GM18951 (cell line): Measurements from ENCODE around the gene RANBP3.

Source experiments
- POLR2A ChIP-seq: IDR thresholded peaks from 4 replicates; pipeline ENCODE4 v1.6.1; 2011; ENCODE audit warnings: mild to moderate bottlenecking; ENCODE audit not compliant: insufficient read length, insufficient read depth; ENCODE audit errors: extremely low read depth
- in situ Hi-C: fragments of 300-500 bp; cut with MboI; formaldehyde crosslinking; loops from one replicate; pipeline ENCODE4 v1.12.0; 2022; ENCODE audit warnings: low sequenced_read_pairs, mixed read lengths, inconsistent platforms; ENCODE audit not compliant: unreplicated experiment

The RANBP3 gene

GRCh38 chr19:5923356-5923755, 54.6 kb downstream of the RANBP3 start:
- in situ Hi-C loops, result no loop called here
- TF ChIP-seq POLR2A, result no peak

GRCh38 chr19:5922161-5922545, 55.8 kb downstream of the RANBP3 start:
- no peak for TF ChIP-seq POLR2A
- in situ Hi-C loops, result no loop called here

GRCh38 chr19:5921516-5922160, 56.3 kb downstream of the RANBP3 start:
- in situ Hi-C loops, result no loop called here
- no peak for TF ChIP-seq POLR2A

GRCh38 chr19:5918463-5919079, 59.4 kb downstream of the RANBP3 start:
- TF ChIP-seq POLR2A, result no peak
- in situ Hi-C loops, result no loop called here

GRCh38 chr19:5917431-5918107, 60.4 kb downstream of the RANBP3 start:
- in situ Hi-C loops, result no loop called here

GRCh38 chr19:5916181-5916708, 61.7 kb downstream of the RANBP3 start:
- in situ Hi-C loops, result no loop called here
- TF ChIP-seq POLR2A, result no peak

More at GRCh38 chr19:5917431-5918107, 60.4 kb downstream of the RANBP3 start:
- no peak for TF ChIP-seq POLR2A

- in situ Hi-C loops, result no loop called here
- no peak for TF ChIP-seq POLR2A
These were observed 62.2 kb downstream of the RANBP3 start for GRCh38 chr19:5915782-5916165.

GRCh38 chr19:5914946-5915781, 62.8 kb downstream of the RANBP3 start:
- in situ Hi-C loops, result no loop called here
- peak; percentile 6 for TF ChIP-seq POLR2A

- in situ Hi-C loops, result no loop called here
- no peak for TF ChIP-seq POLR2A
These were observed 63.6 kb downstream of the RANBP3 start for GRCh38 chr19:5914358-5914774.

GRCh38 chr19:5913739-5914357, 64.1 kb downstream of the RANBP3 start, which contains the start of gene CAPS:
Gene CAPS, plus strand, starts transcription at chr19:5914254. Its CDS starts 153 bp downstream, at chr19:5914407.
- no peak for TF ChIP-seq POLR2A
- in situ Hi-C loops, result no loop called here

- no peak for TF ChIP-seq POLR2A
- in situ Hi-C loops, result no loop called here
These were observed 66.6 kb downstream of the RANBP3 start for GRCh38 chr19:5911366-5911765.

GRCh38 chr19:5910638-5910907, 67.4 kb downstream of the RANBP3 start:
- in situ Hi-C loops, result no loop called here
- no peak for TF ChIP-seq POLR2A
